ENCODE measurements around the gene RTF1. TPM values are rescaled to one million over a fixed set of nuclear protein-coding genes. Genes with fewer than 3 reads are reported as not detected.

Gene RTF1
- polyA plus RNA-seq, 1 of the 3 experiments (the other 2 are of a cell fraction) = 27.8 TPM

- H3K79me2 ChIP-seq (ENCODE audit: insufficient read depth) = peaks cover 15% of the 10 kb centered on the region
- CTCF ChIA-PET = no interaction called here
Measured at GRCh38 chr15:41411441-41411840, 5.5 kb upstream of the RTF1 start.

More at GRCh38 chr15:41411441-41411840, 5.5 kb upstream of the RTF1 start:
- H2AFZ ChIP-seq (ENCODE audit: low read depth) = no peak overlapping the region
- H3K27ac ChIP-seq (ENCODE audit: low read depth in 2 of 2, low read length in 1 of 2) = no peak overlapping the region
- H3K4me1 ChIP-seq (ENCODE audit: control insufficient read depth in 1 of 2, insufficient read depth in 2 of 2, low read depth in 1 of 2, low read length in 1 of 2) = no peaks in the 10 kb centered on the region; a peak in 1 of 4 replicates
- H3K36me3 ChIP-seq (replicated peaks in 1 of 2; ENCODE audit: control insufficient read depth in 1 of 2, insufficient read depth in 2 of 2, low read length in 1 of 2) = no peaks in the 10 kb centered on the region
- H3K9ac ChIP-seq = no peak overlapping the region
- H3K4me3 ChIP-seq (ENCODE audit: low read depth in 2 of 2, low read length in 1 of 2) = no peak overlapping the region
- POLR2A ChIA-PET = no interaction called here
- peaks cover under 1% of the 10 kb centered on the region for H3F3A ChIP-seq (replicated peaks; ENCODE audit: insufficient read depth)
- no peaks in the 10 kb centered on the region for H4K20me1 ChIP-seq (ENCODE audit: insufficient read depth)
- no peaks in the 10 kb centered on the region for H3K9me2 ChIP-seq
- no peak for DNase-seq
- 95% methylated on average over 3 of the region's 3 CpGs for WGBS (ENCODE audit: low lambda C conversion rate)
- H3K27me3 ChIP-seq (ENCODE audit: insufficient read depth) = no peaks in the 10 kb centered on the region
- TF ChIP-seq POLR2AphosphoS5 (IDR thresholded peaks at IDR 0.05; ENCODE audit: low read depth, low read length) (no peak), FOXJ3 (CRISPR knock-in tag; IDR thresholded peaks at IDR 0.05) (no peak), FOSL2 (IDR thresholded peaks at IDR 0.05; ENCODE audit: borderline replicate concordance, low read depth) (no peak), TCF12 (IDR thresholded peaks at IDR 0.05) (no peak), EZH2phosphoT487 (IDR thresholded peaks at IDR 0.05; ENCODE audit: borderline replicate concordance, low read depth) (no peak), SIN3A (IDR thresholded peaks at IDR 0.05; ENCODE audit: borderline replicate concordance, low read depth, low read length) (no peak), ELF1 (IDR thresholded peaks at IDR 0.05) (no peak), MXI1 (IDR thresholded peaks at IDR 0.05; ENCODE audit: low read depth, low read length) (no peak), EP300 (IDR thresholded peaks at IDR 0.05; ENCODE audit: borderline replicate concordance in 1 of 2, low read depth in 1 of 2, low read length in 1 of 2) (no peak), IRF3 (IDR thresholded peaks at IDR 0.05; ENCODE audit: low read depth, low read length) (no peak), RFX5 (IDR thresholded peaks at IDR 0.05; ENCODE audit: low read length) (no peak), TAF1 (IDR thresholded peaks at IDR 0.05; ENCODE audit: borderline replicate concordance, low read depth, low read length) (no peak), CTCF (IDR thresholded peaks at IDR 0.05) (no peak), GATA2 (CRISPR knock-in tag; IDR thresholded peaks at IDR 0.05) (no peak), PBX3 (IDR thresholded peaks at IDR 0.05) (no peak), GABPA (IDR thresholded peaks at IDR 0.05; ENCODE audit: low read depth) (no peak), FOXM1 (IDR thresholded peaks at IDR 0.05; ENCODE audit: low read depth) (no peak), RXRA (IDR thresholded peaks at IDR 0.05; ENCODE audit: borderline replicate concordance, low read depth) (no peak)
- H3K9me3 ChIP-seq = no peaks in the 10 kb centered on the region
- H3K4me2 ChIP-seq = no peak overlapping the region
